ENCODE results near the gene PPIH.

DNA sequence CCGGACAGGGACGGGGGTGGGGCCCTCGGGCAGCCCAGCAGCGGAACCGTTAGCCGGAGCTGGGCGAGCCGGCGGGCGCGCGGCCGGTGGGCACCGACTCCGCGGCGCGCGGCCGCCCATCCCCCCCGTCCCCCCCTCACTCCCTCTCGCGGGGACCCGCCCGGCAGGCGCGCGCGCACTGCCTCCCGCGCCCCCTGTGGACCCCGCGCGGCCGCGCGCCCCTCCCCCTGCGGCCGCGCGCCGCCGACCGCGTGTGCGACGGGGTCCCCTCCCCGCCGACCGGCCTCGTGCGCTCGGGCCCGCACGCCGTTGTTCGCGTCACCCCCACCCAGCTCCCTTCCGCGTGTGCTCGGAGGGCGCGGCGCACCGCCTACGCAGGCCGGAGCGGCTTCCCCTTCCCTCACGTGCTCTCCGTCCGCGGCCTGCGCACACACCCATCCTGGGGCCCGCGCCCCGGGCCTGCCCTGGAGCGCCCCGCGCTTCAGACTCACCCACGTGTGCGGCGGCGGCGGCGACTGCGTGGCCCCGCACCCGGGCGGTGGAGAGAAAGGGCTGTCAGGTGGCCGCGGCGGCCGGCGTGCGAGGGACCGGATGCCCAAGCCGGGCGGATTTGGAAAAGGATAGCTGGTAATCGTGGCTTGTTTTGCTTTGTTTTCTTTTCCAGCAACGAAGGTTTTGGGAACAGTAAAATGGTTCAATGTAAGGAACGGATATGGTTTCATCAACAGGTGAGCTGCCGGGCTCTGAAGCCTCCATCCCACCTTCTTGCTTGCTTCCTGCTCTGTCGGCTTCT, 24.7 kb downstream of the PPIH start:
- TF ChIP-seq CTCF (conservative IDR thresholded peaks at IDR 0.05 in 1 of 2, IDR thresholded peaks at IDR 0.05 in 1 of 2; ENCODE audit: extremely low read depth in 1 of 2, insufficient read depth in 1 of 2, low read depth in 1 of 2, low read length in 2 of 2) (no peak), EZH2 (IDR thresholded peaks at IDR 0.05; ENCODE audit: borderline replicate concordance, low read length) (no peak)
